ENCODE data around the gene IGIP.

Gene IGIP

DNA sequence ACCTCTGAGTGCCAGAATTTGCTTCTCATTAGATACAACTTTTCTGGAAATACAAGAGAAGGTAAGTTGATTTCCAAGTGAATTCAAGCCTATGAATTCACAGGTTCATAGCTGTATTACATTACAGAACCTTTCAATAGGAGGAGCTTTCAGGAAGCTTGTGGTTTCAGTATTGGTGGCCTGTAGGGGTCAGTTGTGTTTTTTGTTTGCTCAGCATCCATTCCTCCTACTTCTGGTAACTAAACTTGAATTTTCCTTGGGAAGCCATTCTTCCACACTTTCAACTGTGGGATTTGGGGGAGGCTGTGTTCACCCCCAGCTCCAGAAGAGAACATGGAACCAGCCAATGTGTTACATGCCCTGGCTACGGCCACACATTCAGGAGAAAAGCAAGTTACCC, 43.7 kb downstream of the IGIP start:
- Histone ChIP-seq H3K4me3 (ENCODE audit: low read depth, low read length) (no peak overlapping the region), H3K9ac (ENCODE audit: low read depth, low read length) (no peak overlapping the region), H3K36me3 (ENCODE audit: control insufficient read depth, insufficient read depth, low read length) (no peaks in the 10 kb centered on the region), H3K27me3 (ENCODE audit: control insufficient read depth, insufficient read depth, low read length) (no peaks in the 10 kb centered on the region), H3K27ac (ENCODE audit: low read depth, low read length) (no peak overlapping the region), H3K4me1 (ENCODE audit: control insufficient read depth, insufficient read depth, low read length) (peaks cover 2% of the 10 kb centered on the region; the same call in 1 of the 2 replicates), H3K9me3 (ENCODE audit: control insufficient read depth, insufficient read depth, low read length) (no peaks in the 10 kb centered on the region)

DNA sequence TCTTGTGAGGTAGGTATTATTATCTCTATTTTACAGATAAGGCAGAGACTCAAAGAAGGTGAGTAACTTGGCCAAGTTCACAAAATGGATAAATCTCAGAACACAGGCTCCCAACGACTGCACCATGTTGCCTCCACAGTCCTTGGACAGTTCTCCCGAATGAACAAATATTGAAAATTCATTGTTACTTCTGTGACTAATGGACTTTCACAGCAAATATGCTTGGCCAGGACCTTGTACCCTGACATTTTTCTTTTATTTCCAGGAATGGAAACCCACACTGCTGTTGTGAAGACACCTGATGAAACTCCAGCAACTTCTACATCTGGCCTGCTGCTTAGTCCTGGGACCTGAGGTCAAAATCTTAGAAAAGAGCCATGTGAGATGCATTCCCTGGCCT, 46.7 kb downstream of the IGIP start:
- H3K27me3 ChIP-seq (ENCODE audit: control insufficient read depth, insufficient read depth, low read length): no peaks in the 10 kb centered on the region
- no peaks in the 10 kb centered on the region for H3K9me3 ChIP-seq (ENCODE audit: control insufficient read depth, insufficient read depth, low read length)
- no peaks in the 10 kb centered on the region for H3K36me3 ChIP-seq (ENCODE audit: control insufficient read depth, insufficient read depth, low read length)
- H3K27ac ChIP-seq (ENCODE audit: low read depth, low read length): no peak overlapping the region
- no peak overlapping the region for H3K4me3 ChIP-seq (ENCODE audit: low read depth, low read length)
- no peak overlapping the region for H3K9ac ChIP-seq (ENCODE audit: low read depth, low read length)
- H3K4me1 ChIP-seq (ENCODE audit: control insufficient read depth, insufficient read depth, low read length): peaks cover 7% of the 10 kb centered on the region

DNA sequence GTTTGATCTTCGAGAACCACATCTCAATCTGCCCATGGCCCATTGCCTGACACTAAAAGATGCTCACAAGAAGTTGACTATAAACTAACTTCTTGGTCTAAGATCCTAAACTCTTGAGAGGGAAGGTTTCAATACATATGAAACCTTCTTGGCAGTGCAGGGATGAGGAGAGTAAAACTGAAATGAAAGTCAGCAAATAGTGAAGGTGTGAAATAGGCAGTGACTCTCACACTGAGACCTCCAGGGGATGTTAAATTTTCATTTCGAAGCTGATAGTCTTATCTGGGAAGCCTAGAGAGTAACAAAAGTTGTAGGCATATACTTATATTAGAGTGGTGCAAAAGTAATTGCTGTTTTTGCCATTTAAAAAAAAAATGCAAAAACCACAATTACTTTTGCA, 48.3 kb downstream of the IGIP start:
- H3K9ac ChIP-seq (ENCODE audit: low read depth, low read length): no peak overlapping the region
- H3K9me3 ChIP-seq (ENCODE audit: control insufficient read depth, insufficient read depth, low read length): no peaks in the 10 kb centered on the region
- H3K4me3 ChIP-seq (ENCODE audit: low read depth, low read length): no peak overlapping the region
- no peaks in the 10 kb centered on the region for H3K27me3 ChIP-seq (ENCODE audit: control insufficient read depth, insufficient read depth, low read length)
- peaks cover 7% of the 10 kb centered on the region for H3K4me1 ChIP-seq (ENCODE audit: control insufficient read depth, insufficient read depth, low read length)
- H3K27ac ChIP-seq (ENCODE audit: low read depth, low read length): no peak overlapping the region
- no peaks in the 10 kb centered on the region for H3K36me3 ChIP-seq (ENCODE audit: control insufficient read depth, insufficient read depth, low read length)

GRCh38 chr5:140174465-140175366, 49.0 kb downstream of the IGIP start, which contains the start of gene CYSTM1:
TSS of gene CYSTM1 (plus strand) at chr5:140175188. CDS start at chr5:140194466, 19,278 bp downstream.
- no peaks in the 10 kb centered on the region for H3K9me3 ChIP-seq (ENCODE audit: control insufficient read depth, insufficient read depth, low read length)
- H3K27me3 ChIP-seq (ENCODE audit: control insufficient read depth, insufficient read depth, low read length): no peaks in the 10 kb centered on the region
- H3K9ac ChIP-seq (ENCODE audit: low read depth, low read length): peak within 1 kb of the TSS; percentile 65
- no peaks in the 10 kb centered on the region for H3K36me3 ChIP-seq (ENCODE audit: control insufficient read depth, insufficient read depth, low read length)
- peaks cover 7% of the 10 kb centered on the region for H3K4me1 ChIP-seq (ENCODE audit: control insufficient read depth, insufficient read depth, low read length)
- H3K27ac ChIP-seq (ENCODE audit: low read depth, low read length): peak within 1 kb of the TSS; percentile 91
- H3K4me3 ChIP-seq (ENCODE audit: low read depth, low read length): peak within 1 kb of the TSS; percentile 81

DNA sequence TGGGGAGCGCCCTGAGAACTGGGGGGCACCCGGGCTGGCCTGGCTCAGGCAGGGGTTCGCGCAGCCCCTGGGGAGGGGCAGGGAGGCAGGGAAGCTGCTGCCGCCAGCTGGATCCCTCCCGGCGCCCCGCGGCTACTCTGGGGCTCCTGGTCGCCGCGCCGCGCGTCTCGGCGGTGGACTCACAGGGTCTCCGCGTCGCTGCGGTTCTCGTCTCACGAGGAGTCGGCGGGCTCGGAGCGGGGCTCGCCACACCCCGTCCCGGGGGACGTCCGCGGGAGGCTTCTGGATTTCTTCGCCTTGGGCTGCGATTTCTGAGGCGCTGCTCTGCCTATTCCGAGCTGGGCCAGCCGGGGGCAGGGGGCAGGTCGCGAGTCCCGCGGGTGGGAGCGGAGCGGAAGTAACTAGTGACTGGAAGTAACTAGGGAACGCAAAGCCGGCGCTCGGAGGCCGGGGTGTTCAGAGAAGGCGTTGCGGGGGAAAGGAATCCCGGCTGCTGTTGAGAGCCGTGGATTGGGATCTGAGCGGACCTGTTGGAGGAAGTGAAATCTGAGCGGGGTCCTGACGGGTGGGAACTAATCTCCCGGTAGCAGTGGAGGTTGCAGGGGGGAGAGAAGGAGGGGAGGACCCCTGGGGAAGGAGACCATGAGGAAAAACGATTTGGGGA, 49.8 kb downstream of the IGIP start:
- Histone ChIP-seq H3K4me3 (ENCODE audit: low read depth, low read length) (peak overlapping the region; percentile 81), H3K27me3 (ENCODE audit: control insufficient read depth, insufficient read depth, low read length) (no peaks in the 10 kb centered on the region), H3K4me1 (ENCODE audit: control insufficient read depth, insufficient read depth, low read length) (peaks cover 7% of the 10 kb centered on the region), H3K9me3 (ENCODE audit: control insufficient read depth, insufficient read depth, low read length) (no peaks in the 10 kb centered on the region), H3K27ac (ENCODE audit: low read depth, low read length) (peak overlapping the region; percentile 91), H3K36me3 (ENCODE audit: control insufficient read depth, insufficient read depth, low read length) (no peaks in the 10 kb centered on the region), H3K9ac (ENCODE audit: low read depth, low read length) (peak overlapping the region; percentile 42; the same call in 1 of the 2 replicates)

GRCh38 chr5:140176031-140176387, 50.3 kb downstream of the IGIP start:
- no peaks in the 10 kb centered on the region for H3K9me3 ChIP-seq (ENCODE audit: control insufficient read depth, insufficient read depth, low read length)
- no peaks in the 10 kb centered on the region for H3K36me3 ChIP-seq (ENCODE audit: control insufficient read depth, insufficient read depth, low read length)
- H3K27ac ChIP-seq (ENCODE audit: low read depth, low read length): no peak overlapping the region
- H3K9ac ChIP-seq (ENCODE audit: low read depth, low read length): 0 out of 2 replicates have a peak overlapping the region, but pooled peaks have one; percentile 42
- H3K4me3 ChIP-seq (ENCODE audit: low read depth, low read length): peak overlapping the region; percentile 81
- peaks cover 7% of the 10 kb centered on the region for H3K4me1 ChIP-seq (ENCODE audit: control insufficient read depth, insufficient read depth, low read length)
- H3K27me3 ChIP-seq (ENCODE audit: control insufficient read depth, insufficient read depth, low read length): no peaks in the 10 kb centered on the region

- Histone ChIP-seq H3K4me1 (ENCODE audit: control insufficient read depth, insufficient read depth, low read length) (peaks cover 12% of the 10 kb centered on the region), H3K27ac (ENCODE audit: low read depth, low read length) (no peak overlapping the region), H3K9me3 (ENCODE audit: control insufficient read depth, insufficient read depth, low read length) (no peaks in the 10 kb centered on the region), H3K36me3 (ENCODE audit: control insufficient read depth, insufficient read depth, low read length) (no peaks in the 10 kb centered on the region), H3K4me3 (ENCODE audit: low read depth, low read length) (no peak overlapping the region), H3K9ac (ENCODE audit: low read depth, low read length) (no peak overlapping the region), H3K27me3 (ENCODE audit: control insufficient read depth, insufficient read depth, low read length) (no peaks in the 10 kb centered on the region)
Observed at GRCh38 chr5:140178086-140178410, 52.3 kb downstream of the IGIP start.

- no peaks in the 10 kb centered on the region for H3K9me3 ChIP-seq (ENCODE audit: control insufficient read depth, insufficient read depth, low read length)
- H3K9ac ChIP-seq (ENCODE audit: low read depth, low read length): no peak overlapping the region
- no peak overlapping the region for H3K27ac ChIP-seq (ENCODE audit: low read depth, low read length)
- peaks cover 18% of the 10 kb centered on the region for H3K4me1 ChIP-seq (ENCODE audit: control insufficient read depth, insufficient read depth, low read length)
- no peaks in the 10 kb centered on the region for H3K36me3 ChIP-seq (ENCODE audit: control insufficient read depth, insufficient read depth, low read length)
- H3K27me3 ChIP-seq (ENCODE audit: control insufficient read depth, insufficient read depth, low read length): no peaks in the 10 kb centered on the region
- H3K4me3 ChIP-seq (ENCODE audit: low read depth, low read length): no peak overlapping the region
Observed at GRCh38 chr5:140178482-140179116, 52.9 kb downstream of the IGIP start.

Data from HUES48 (cell line).